ENCODE measurements around the gene EIF5B. TPM values are rescaled to one million over a fixed set of nuclear protein-coding genes. Genes with fewer than 3 reads are reported as not detected.

EIF5B gene
- total RNA-seq, 1 donor from 2014 or later: 65.6 TPM

DNA sequence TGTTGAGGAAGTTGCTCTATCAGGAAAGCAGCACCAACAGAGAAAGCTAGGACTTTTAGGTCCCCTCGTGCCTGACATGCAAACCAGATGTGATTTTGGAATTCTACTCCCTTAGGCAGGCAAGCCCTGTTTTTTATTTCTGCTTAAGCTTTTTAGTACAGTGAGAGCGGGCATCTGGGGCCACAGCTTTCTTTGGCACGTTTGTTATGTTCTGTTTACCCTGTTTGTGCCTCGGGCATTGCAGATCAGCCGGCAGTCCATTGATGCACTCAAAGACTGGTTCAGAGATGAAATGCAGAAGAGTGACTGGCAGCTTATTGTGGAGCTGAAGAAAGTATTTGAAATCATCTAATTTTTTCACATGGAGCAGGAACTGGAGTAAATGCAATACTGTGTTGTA, 61.9 kb downstream of the EIF5B start:
- Mint-ChIP-seq H3K27me3 (ENCODE audit: low read depth, unreplicated experiment) (no peaks in the 10 kb centered on the region), H3K9me3 (ENCODE audit: unreplicated experiment) (no peaks in the 10 kb centered on the region), H3K4me1 (ENCODE audit: low read depth, unreplicated experiment) (peaks cover 7% of the 10 kb centered on the region), H3K36me3 (ENCODE audit: low read depth, unreplicated experiment) (peaks cover 10% of the 10 kb centered on the region), H3K27ac (ENCODE audit: unreplicated experiment) (no peak overlapping the region), H3K4me3 (ENCODE audit: unreplicated experiment) (no peak overlapping the region)
- Histone ChIP-seq H4K20me1 (ENCODE audit: insufficient read depth, low read length) (peaks cover 3% of the 10 kb centered on the region), H3K9ac (ENCODE audit: low read length) (no peak overlapping the region), H3K9me3 (ENCODE audit: insufficient read depth, low read depth, low read length) (no peaks in the 10 kb centered on the region), H3K79me2 (ENCODE audit: insufficient read depth, low read length) (no peaks in the 10 kb centered on the region), H2AFZ (ENCODE audit: low read depth, low read length) (no peak overlapping the region), H3K36me3 (ENCODE audit: insufficient read depth, low read length) (peaks cover 84% of the 10 kb centered on the region), H3K4me3 (ENCODE audit: insufficient read depth, low read depth, low read length) (no peak overlapping the region), H3K4me2 (ENCODE audit: low read length) (no peak overlapping the region), H3K27me3 (ENCODE audit: insufficient read depth, low read length) (no peaks in the 10 kb centered on the region), H3K4me1 (ENCODE audit: insufficient read depth, low read length) (no peaks in the 10 kb centered on the region), H3K27ac (ENCODE audit: low read depth, low read length) (no peak overlapping the region)
- no peak for FAIRE-seq
- TF ChIP-seq, protein P1, sequence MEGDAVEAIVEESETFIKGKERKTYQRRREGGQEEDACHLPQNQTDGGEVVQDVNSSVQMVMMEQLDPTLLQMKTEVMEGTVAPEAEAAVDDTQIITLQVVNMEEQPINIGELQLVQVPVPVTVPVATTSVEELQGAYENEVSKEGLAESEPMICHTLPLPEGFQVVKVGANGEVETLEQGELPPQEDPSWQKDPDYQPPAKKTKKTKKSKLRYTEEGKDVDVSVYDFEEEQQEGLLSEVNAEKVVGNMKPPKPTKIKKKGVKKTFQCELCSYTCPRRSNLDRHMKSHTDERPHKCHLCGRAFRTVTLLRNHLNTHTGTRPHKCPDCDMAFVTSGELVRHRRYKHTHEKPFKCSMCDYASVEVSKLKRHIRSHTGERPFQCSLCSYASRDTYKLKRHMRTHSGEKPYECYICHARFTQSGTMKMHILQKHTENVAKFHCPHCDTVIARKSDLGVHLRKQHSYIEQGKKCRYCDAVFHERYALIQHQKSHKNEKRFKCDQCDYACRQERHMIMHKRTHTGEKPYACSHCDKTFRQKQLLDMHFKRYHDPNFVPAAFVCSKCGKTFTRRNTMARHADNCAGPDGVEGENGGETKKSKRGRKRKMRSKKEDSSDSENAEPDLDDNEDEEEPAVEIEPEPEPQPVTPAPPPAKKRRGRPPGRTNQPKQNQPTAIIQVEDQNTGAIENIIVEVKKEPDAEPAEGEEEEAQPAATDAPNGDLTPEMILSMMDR (IDR thresholded peaks at IDR 0.05; ENCODE audit: insufficient read depth, low read depth, low read length): no peak
- TF ChIP-seq EZH2 (IDR thresholded peaks at IDR 0.05; ENCODE audit: insufficient read depth, low read length): no peak
- DNase-seq (ENCODE audit: low read depth): no peak

DNA sequence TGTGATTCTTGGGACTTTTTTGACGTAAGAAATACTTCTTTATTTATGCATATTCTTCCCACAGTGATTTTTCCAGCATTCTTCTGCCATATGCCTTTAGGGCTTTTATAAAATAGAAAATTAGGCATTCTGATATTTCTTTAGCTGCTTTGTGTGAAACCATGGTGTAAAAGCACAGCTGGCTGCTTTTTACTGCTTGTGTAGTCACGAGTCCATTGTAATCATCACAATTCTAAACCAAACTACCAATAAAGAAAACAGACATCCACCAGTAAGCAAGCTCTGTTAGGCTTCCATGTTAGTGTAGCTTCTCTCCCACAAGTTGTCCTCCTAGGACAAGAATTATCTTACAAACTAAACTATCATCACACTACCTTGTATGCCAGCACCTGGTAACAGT, 62.6 kb downstream of the EIF5B start:
- peaks cover 3% of the 10 kb centered on the region for H4K20me1 ChIP-seq (ENCODE audit: insufficient read depth, low read length)
- peaks cover 9% of the 10 kb centered on the region for H3K36me3 Mint-ChIP-seq (ENCODE audit: low read depth, unreplicated experiment)
- no peaks in the 10 kb centered on the region for H3K4me1 ChIP-seq (ENCODE audit: insufficient read depth, low read length)
- DNase-seq (ENCODE audit: low read depth): no peak
- no peaks in the 10 kb centered on the region for H3K79me2 ChIP-seq (ENCODE audit: insufficient read depth, low read length)
- FAIRE-seq: no peak
- TF ChIP-seq EZH2 (IDR thresholded peaks at IDR 0.05; ENCODE audit: insufficient read depth, low read length): no peak
- TF ChIP-seq, protein P1 (IDR thresholded peaks at IDR 0.05; ENCODE audit: insufficient read depth, low read depth, low read length): no peak
- H3K27ac Mint-ChIP-seq (ENCODE audit: unreplicated experiment): no peak overlapping the region
- no peak overlapping the region for H3K4me3 Mint-ChIP-seq (ENCODE audit: unreplicated experiment)
- no peak overlapping the region for H3K4me2 ChIP-seq (ENCODE audit: low read length)
- H3K9ac ChIP-seq (ENCODE audit: low read length): no peak overlapping the region
- peaks cover 82% of the 10 kb centered on the region for H3K36me3 ChIP-seq (ENCODE audit: insufficient read depth, low read length)
- no peaks in the 10 kb centered on the region for H3K9me3 ChIP-seq (ENCODE audit: insufficient read depth, low read depth, low read length)
- H3K9me3 Mint-ChIP-seq (ENCODE audit: unreplicated experiment): no peaks in the 10 kb centered on the region
- no peaks in the 10 kb centered on the region for H3K27me3 ChIP-seq (ENCODE audit: insufficient read depth, low read length)
- no peak overlapping the region for H3K4me3 ChIP-seq (ENCODE audit: insufficient read depth, low read depth, low read length)
- no peak overlapping the region for H2AFZ ChIP-seq (ENCODE audit: low read depth, low read length)
- H3K4me1 Mint-ChIP-seq (ENCODE audit: low read depth, unreplicated experiment): peaks cover 11% of the 10 kb centered on the region
- H3K27ac ChIP-seq (ENCODE audit: low read depth, low read length): no peak overlapping the region
- no peaks in the 10 kb centered on the region for H3K27me3 Mint-ChIP-seq (ENCODE audit: low read depth, unreplicated experiment)

DNA sequence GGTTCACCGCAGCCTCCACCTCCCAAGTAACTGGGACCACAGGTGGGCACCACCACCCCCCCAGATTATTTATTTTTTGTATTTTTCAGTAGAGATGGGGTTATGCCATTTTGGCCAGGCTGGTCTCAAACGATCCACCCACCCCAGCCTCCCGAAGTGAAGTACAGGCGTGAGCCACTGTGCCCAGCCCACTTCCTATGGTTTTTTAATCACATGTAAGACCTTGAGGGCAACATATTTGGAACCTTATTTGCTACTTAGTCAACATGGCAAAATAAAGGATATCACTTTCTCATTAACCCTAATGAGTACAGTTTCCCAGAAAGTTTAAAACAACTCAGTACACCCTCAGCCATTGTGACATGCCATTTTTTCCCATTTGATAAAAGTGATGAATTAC, 64.7 kb downstream of the EIF5B start:
- Mint-ChIP-seq H3K4me1 (ENCODE audit: low read depth, unreplicated experiment) (peaks cover 15% of the 10 kb centered on the region), H3K4me3 (ENCODE audit: unreplicated experiment) (no peak overlapping the region), H3K27me3 (ENCODE audit: low read depth, unreplicated experiment) (no peaks in the 10 kb centered on the region), H3K36me3 (ENCODE audit: low read depth, unreplicated experiment) (peaks cover 12% of the 10 kb centered on the region), H3K27ac (ENCODE audit: unreplicated experiment) (no peak overlapping the region), H3K9me3 (ENCODE audit: unreplicated experiment) (no peaks in the 10 kb centered on the region)
- TF ChIP-seq EZH2 (IDR thresholded peaks at IDR 0.05; ENCODE audit: insufficient read depth, low read length): no peak
- TF ChIP-seq, protein P1 (IDR thresholded peaks at IDR 0.05; ENCODE audit: insufficient read depth, low read depth, low read length): no peak
- FAIRE-seq (no peak), DNase-seq (ENCODE audit: low read depth) (no peak)
- no peak overlapping the region for H3K4me2 ChIP-seq (ENCODE audit: low read length)
- H3K27ac ChIP-seq (ENCODE audit: low read depth, low read length): no peak overlapping the region
- H4K20me1 ChIP-seq (ENCODE audit: insufficient read depth, low read length): peaks cover 1% of the 10 kb centered on the region
- no peaks in the 10 kb centered on the region for H3K4me1 ChIP-seq (ENCODE audit: insufficient read depth, low read length)
- peaks cover 83% of the 10 kb centered on the region for H3K36me3 ChIP-seq (ENCODE audit: insufficient read depth, low read length)
- H3K9me3 ChIP-seq (ENCODE audit: insufficient read depth, low read depth, low read length): no peaks in the 10 kb centered on the region
- no peak overlapping the region for H3K4me3 ChIP-seq (ENCODE audit: insufficient read depth, low read depth, low read length)
- H3K27me3 ChIP-seq (ENCODE audit: insufficient read depth, low read length): no peaks in the 10 kb centered on the region
- no peaks in the 10 kb centered on the region for H3K79me2 ChIP-seq (ENCODE audit: insufficient read depth, low read length)
- H2AFZ ChIP-seq (ENCODE audit: low read depth, low read length): no peak overlapping the region
- no peak overlapping the region for H3K9ac ChIP-seq (ENCODE audit: low read length)

All from astrocyte (in vitro differentiated cells and primary cell).